WI38 (cell line): ENCODE data around the gene SUSD6.
A peak's percentile ranks its signal among the peaks of the same experiment; 100 is the strongest.

ENCODE experiments used
- H3K4me3 ChIP-seq: 2 replicates; pipeline ENCODE4 v1.5.1; 2011; ENCODE audit warnings: low read depth, mild to moderate bottlenecking, control low read depth, low read length
- TF ChIP-seq, protein P1 (sequence below): IDR thresholded peaks from 2 replicates; pipeline ENCODE4 v1.5.1; 2012; ENCODE audit warnings: low read depth, mild to moderate bottlenecking, control low read depth, low read length

SUSD6 gene, protein sequence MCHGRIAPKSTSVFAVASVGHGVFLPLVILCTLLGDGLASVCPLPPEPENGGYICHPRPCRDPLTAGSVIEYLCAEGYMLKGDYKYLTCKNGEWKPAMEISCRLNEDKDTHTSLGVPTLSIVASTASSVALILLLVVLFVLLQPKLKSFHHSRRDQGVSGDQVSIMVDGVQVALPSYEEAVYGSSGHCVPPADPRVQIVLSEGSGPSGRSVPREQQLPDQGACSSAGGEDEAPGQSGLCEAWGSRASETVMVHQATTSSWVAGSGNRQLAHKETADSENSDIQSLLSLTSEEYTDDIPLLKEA

DNA sequence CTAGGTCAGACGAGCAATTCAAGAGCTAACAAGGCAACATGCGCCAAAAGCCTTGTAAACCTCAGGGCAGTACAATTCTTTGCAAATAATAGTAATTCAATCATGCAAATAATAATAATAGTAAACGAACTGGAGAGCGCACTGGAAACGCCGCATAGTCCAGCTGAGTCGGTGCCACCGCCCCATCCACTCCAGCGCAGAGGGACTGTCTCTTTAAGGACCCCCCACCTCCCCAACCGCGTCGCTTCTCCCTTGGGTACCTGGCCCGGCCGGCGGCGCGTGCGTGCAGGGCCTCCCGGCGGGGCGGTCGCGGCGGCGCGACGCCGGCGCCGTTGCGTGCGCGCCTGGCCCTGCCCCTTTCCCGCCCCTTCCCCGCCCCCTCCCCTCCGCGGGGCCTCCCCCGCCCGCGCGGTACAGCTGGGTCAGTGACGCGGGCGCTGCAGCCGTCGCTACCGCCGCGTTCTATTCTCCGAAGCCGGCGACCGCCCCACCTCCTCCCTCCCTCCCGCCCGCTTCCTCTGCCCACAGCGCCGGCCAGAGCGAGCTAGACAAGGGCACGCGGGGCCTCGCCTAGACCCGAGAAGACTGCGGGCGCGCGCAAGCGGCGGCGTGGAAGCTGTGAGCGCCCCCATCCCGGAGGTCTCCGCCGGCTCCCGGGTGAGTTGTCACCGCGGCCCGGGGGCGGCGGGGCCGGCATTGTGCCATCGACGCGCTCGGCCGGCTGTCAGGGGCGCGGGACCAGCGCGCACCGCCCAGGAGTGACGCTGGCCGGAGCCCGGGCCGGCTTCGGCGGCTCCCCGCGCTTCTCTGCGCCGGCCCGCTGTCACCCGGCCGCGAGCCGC is at the start of gene SUSD6:
TSS of gene SUSD6 (plus strand) at position 425 of the 842 bp plus-strand sequence. CDS start 46,997 bp downstream, outside the sequence.
- peak within 1 kb of the TSS; percentile 90 for H3K4me3 ChIP-seq
- TF ChIP-seq, protein P1, sequence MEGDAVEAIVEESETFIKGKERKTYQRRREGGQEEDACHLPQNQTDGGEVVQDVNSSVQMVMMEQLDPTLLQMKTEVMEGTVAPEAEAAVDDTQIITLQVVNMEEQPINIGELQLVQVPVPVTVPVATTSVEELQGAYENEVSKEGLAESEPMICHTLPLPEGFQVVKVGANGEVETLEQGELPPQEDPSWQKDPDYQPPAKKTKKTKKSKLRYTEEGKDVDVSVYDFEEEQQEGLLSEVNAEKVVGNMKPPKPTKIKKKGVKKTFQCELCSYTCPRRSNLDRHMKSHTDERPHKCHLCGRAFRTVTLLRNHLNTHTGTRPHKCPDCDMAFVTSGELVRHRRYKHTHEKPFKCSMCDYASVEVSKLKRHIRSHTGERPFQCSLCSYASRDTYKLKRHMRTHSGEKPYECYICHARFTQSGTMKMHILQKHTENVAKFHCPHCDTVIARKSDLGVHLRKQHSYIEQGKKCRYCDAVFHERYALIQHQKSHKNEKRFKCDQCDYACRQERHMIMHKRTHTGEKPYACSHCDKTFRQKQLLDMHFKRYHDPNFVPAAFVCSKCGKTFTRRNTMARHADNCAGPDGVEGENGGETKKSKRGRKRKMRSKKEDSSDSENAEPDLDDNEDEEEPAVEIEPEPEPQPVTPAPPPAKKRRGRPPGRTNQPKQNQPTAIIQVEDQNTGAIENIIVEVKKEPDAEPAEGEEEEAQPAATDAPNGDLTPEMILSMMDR: no peak

DNA sequence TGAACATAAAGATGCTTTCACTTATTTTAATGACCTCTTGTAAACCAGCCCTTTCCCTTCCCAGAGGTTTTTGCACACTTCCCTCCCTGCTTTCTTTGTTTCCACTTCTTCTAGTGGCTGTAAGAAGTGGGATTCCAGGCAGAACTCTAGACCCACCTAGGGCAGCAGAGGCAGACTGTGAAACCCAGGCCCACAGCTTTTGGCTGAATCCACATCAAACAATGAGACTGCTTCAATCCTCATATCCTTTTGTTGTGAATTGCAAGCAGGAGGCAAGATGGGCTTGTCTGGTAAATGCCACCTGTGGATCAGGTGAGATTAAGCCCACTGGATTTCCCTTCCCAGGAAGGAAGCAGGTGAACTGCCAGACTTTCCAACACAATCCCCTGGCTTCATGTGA is 49.5 kb upstream of the SUSD6 start:
- H3K4me3 ChIP-seq: no peak overlapping the region
- TF ChIP-seq, protein P1: no peak

GRCh38 chr14:69567563-69567962 is 43.8 kb upstream of the SUSD6 start:
- TF ChIP-seq, protein P1: no peak
- no peak overlapping the region for H3K4me3 ChIP-seq

- H3K4me3 ChIP-seq: no peak overlapping the region
- TF ChIP-seq, protein P1: no peak
Observed at GRCh38 chr14:69569859-69570258, 41.5 kb upstream of the SUSD6 start.

GRCh38 chr14:69570836-69571330 is 40.5 kb upstream of the SUSD6 start:
- TF ChIP-seq, protein P1: no peak
- H3K4me3 ChIP-seq: no peak overlapping the region

DNA sequence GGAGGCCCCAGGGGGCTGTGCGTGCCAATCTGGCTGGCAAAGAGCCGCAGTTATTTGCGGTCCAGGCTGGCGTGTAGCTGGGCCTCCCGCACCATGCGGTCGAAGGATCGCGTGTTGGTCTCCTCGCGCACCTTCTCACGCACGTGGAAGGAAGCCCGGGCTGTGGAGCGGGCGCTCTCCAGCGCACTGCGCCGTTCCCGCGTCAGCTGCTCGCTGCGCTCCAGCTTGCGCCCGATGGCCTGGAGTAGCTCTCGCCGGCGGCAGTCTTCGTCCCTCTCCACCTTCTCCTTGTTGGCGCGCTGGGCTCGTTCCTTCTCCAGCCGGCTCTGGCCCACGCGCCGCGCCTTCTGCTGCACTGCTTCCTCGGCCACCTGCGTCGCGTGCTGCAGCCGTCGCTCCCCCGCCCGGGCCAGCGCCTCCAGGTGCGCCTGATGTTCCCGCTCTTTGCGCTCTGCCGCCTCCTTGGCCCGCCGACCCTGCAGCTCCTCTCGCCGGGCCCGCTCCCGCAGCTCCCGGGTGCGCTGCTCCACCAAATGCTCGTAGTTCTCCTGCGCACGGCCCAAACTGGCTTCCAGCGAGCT is 39.9 kb upstream of the SUSD6 start:
- no peak overlapping the region for H3K4me3 ChIP-seq
- TF ChIP-seq, protein P1: no peak
